HG03558 (cell line): ENCODE results near the gene C11orf58.

Experiments
- ATAC-seq: cut with Tn5 transposase; IDR thresholded peaks from one replicate; pipeline ENCODE4 v1.9.1; 2021; ENCODE audit warnings: moderate number of reproducible peaks; ENCODE audit not compliant: unreplicated experiment; ENCODE audit errors: extremely low read depth

Gene C11orf58

DNA sequence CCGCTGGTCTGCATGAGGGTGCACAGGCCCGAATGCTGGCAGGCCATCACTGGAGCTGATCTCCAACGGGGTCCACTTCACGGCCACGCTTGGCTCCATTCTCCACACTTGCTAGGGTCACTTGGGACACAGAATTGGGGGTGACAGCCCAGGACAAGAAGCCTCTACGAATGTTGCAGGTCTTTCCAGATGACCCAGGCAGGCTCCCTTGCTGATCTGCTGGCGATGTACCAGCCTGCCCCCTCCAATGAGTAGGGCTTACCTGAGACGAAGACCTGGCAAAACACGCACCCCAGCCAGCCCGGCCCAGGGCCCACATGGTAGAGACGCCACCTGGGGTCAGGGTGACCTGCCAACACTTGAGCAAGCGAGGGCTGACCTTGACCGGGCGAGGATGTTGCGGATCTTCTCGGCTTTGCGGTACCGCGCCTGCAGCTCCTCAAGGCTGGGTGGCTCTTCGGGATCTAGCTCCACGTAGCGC is 44.9 kb downstream of the C11orf58 start:
- no peak for ATAC-seq

DNA sequence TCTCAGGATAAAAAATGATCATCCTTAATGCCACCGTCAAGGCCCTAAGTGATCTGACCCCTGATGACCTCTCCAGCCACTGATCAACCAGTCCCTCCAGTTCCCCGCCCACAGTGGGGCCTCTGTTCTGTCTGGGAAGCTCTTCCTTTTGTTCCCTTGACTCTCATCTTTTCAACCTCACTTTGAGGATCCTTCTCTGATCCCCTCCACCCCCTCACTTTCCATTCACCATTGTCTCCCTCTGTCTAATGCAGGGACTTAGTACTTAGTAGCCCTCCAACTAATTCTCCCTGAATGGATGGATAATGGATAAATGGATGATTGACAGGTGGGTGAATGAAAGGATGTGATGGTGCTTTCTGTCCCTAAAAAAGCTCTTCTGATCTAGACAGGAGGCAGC is 45.6 kb downstream of the C11orf58 start:
- ATAC-seq, result no peak

DNA sequence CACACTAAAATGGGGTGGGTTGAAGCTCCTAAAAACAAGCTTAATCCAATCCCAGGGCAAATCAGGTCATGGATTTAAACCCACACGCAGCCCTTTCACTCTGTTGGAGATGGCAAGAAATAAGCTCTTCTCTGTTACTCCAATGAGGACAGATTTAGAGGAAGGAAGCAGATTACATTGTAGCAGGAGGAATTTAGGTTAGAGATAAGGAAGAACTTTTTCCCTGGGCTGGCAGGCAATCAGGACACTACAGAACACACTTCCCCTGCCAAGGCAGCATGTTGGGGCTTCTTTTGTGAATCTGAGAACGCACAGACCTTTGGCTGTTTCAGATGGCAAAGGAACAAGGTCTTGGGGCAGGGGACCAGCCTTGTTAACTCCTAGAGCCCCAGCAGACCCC is 46.2 kb downstream of the C11orf58 start:
- ATAC-seq, result no peak

DNA sequence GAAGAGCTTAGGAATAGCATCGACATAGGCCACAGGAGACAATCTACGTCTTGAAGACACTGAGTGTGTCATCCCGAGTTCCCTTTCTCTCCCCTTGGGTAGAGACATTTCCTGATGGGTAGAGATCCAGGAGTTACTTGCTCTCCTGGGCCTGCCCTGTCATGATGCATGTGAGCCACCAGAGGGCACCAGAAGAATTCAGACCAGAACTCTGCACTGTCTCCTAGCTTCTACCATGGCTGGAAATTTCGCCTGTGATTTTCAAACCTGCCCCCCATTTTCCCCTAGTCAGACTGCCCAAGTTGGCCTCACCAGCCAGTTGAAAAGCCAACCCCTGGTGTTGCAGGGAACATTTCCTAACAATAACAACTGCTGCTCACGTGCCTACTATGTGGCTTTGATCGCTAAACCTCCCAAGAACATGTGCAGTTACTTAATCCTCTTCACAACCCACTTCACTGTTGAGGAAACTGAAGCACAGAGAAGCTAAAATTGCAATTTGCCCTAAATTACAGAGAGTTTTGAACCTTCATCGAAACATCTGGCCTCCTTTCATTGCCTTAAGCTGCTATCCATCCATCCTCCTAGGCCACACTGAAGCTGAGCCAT is 47.2 kb downstream of the C11orf58 start:
- peak; percentile 67 for ATAC-seq

DNA sequence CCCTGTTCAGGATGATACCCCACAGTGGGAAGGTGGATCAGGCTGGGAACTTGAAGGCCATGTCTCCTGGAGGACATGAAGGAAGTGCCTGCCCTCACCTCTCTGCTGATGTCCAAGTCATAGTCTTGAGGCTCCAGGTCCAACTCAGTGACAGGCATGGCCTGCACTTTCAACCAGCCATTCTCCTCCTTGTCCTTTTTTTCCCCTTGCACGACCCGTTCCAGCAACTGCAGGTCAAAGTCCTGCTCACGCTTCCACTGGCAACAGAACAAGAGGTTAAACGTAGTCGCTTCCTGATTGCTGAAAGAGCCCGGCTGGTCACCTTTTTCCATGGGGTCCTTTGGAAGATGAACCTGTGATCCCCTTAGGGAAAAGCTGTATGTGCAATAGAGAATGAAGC is 47.7 kb downstream of the C11orf58 start:
- ATAC-seq, result no peak

DNA sequence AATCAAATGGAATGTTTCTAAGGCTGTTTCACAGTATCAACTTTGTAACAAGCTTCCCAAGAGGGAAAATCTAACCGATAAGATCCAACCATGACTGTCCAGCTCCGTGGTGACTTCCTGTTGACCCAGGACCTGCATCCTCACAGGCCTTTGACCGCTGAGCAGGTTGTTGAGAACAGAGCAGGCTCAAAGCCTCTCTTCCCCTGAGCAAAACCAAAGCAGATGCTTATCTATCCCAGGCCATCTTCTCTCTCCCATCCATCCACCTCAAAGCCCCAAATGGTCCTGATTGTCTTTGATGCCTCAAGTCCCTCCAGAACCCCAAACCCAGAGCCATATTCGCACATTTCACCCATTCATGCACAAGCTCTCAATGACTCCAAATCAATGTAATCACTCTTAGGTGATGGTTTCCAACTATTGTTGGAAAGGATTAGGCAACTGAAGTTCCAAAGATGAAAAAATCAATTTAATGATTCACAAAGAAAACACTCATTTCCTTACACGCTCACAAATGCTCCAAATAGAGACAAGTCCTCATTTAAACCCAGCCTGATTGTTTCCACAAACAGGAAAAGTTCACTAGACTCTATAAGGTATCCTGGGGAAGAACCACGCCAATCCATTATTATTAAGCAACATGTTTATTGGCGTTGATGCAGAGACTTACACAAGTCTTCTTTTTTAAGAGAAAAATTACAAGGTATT is 48.7 kb downstream of the C11orf58 start:
- no peak for ATAC-seq

DNA sequence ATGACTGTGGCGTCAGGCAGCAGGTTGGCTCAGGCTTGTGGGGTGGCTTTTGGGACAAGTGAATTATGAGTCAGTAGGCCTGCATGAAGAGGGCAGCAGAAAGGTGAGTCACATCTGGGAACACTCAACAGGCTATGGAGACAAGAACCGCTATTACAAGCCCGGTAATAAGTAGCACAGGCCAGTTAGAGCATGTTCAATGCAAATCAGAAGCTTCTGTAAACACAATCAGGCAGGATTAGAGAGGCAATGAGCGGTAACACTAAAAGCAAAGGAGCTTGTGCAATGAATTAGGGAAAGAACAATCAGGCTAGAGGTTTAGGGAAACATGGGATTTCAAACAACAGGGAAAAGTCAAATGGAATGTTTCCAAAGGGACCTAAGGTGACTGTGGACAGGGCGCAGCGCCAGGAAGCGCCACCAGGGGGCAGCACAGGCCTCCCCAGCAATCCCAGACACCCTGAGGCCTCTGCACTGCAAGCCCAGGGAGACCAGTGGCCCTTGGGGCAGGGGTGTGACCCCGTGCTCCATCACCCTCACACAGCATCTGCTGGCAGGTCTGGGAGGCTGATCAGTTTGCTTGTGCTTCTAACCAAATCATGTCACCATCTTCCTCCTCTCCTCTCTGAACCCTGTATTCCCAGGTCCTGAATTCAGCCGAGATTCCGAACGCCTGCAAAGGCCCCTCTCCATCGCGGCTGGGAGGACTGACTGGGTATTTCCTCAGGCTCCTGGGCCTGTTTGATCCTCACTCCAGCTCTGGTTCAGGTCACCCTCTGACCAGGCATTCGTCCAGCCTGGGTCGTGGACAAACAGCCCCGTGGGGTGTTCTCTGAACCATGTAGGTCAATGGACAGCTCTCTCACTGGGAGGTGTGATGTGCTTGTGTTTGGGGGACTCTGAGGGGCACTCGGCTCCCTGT is 50.0 kb downstream of the C11orf58 start:
- no peak for ATAC-seq

DNA sequence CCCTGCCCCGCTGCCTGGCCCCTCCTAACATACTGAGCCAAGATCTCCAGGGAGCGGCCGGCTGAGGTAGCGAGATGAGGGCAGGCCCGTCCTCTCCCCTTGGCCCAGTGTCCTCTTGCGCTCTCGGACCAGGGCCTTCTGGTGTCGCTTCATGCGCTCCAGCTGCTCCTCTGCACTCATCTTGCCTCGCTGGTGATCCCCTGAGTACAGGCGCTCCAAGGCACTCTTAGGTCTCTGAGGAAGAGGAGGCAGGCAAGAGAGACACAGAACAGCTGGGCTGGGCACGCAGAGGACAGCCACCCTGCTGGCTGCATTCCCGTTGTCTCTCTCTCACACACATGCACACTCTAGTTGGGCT is 50.6 kb downstream of the C11orf58 start:
- no peak for ATAC-seq

DNA sequence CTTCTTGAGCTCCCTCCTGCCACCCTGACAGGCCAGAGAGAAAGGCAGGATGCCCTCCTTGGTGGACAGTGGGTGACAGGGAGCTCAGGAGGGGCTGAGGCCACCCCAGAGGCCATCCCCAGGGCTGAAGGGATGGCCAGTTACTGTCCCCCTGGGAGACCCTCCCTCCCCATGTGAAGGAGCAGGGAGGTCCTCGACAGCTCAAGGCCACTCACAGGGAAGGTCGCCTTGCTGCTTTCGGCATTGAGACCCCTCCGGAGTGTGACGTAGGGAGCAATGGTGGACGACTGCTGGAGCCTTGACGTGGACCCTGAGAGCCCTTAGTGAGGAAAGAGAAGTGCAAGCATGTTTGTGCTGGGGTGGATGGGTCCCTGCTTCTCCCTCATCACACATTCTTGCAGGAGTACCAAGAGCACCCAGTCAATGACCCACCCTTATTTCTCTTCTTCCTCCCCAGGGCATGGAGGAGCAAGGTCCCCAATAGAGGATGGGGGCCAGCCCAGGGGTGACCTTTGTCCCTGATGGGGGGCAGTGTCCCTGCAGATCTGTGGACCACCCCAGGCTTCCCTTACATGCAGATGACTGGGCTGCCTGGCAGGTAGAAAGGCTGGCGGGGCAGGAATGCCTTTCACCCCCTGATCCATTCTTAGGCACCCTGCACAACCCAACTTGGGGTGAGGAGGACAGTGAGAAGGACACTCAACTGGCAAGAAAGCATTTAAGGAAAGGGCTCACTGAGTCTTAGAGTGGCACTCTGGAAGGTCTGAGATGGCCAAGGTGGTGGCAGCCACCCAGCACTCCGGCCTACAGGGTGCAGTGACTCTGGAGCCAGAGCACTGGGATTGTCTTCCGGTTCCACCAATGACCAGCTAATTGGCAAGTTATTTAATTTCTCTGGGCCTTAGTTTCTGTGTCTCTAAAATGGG is 51.4 kb downstream of the C11orf58 start:
- no peak for ATAC-seq

DNA sequence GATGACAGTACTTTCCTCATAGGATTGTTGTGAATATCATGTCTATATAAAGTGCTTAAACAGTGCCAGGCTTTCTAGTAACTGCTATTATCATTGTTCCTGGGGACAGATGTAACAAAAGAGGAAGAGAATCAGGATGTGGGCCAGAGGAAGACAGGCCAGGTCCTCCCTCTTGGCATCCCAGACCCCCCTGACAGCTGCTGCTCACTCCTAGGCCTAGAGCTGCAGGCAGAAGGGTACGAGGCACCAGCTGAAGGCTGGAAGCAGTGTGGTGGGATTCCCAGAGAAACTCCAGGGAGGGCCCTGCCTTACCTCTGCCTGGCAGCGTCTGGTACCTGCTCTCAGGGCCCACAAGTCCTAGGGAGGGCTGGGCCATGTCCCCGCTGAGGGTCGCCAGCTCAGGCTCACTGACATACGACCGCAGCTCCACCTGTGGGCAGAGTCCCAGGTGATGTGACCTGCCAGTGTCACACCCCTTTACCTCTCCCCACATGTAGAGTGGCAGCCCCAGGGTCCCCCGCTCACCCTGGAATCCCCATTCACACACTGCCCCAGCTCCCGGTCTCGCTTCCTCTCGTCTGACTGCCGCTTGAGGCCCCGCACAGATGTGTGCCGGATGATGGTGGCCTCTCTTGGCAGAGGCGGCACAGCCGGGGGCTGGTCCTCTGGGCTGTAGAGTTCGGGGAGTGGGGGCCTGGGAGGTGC is 52.2 kb downstream of the C11orf58 start:
- ATAC-seq, result no peak

DNA sequence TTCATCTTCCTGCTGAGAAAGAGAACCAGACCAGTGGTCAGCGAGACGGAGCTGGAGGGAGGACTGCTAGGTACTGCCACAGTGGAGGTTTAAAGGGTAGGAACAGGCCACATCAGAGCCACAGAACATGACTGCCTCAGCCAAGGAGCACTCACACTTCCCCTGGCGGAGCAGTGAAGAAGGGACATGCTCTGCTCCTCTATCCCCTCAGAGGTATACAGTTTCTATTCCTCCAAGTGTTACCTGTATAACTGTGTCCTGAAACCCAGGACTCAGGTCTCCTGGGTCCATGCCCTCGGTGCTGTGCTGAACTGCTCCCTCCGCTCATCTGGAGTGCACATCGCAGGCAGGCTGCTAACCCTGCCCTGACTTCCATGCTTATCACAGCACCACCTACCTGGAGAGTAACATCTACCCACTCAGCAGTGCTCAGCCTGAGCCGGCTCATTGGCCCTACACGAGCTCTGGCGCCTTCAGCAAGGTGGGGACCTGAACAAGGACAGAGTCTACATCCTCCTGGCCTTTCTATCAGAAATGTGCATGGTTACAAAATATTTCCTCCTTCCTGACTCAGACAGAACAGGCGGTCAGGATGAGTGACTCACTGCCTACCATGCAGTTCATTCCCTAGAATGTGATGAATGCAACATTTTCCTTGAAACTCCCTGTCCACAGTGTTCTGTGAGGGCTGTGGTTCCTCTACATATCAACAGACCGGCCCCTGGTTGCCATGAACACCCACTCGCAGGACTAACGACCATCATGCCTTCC is 52.9 kb downstream of the C11orf58 start:
- no peak for ATAC-seq

DNA sequence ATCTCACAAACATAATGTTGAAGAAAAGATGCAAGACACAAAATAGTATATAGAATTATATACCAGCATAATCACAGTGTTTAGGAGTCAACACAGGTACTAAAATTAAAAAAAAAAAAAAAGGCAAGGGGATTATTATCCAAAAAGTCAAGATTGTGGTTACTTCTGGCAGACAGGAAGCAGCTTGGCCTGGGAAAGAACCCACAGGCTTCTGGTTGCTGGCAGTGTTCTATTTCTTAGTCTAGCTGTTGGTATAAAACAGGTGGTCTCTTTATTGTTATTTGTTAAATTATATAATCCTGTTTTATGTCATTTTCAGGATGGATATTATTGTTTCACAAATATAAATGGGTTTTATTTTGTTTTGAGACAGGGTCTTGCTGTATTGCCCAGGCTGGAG is 54.0 kb downstream of the C11orf58 start:
- no peak for ATAC-seq

DNA sequence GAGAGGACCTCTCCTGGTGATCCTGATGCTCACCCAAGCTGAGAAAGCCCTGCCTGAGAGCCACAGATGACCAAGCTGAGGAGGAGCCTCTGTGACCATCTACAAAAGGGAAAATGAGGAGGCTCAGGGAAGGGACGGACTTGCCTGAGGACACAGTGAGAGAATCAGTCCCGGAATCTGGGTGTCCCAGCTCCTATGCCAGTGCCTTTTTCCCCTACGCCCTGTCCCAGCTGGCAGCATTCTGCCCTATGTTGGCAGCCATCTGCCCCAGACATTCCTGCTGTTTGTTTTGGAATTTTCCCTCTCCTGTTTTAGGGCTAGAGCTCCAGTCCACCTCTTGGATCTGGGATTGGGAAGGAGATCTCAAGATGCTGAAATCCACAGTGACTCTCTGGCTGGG is 54.6 kb downstream of the C11orf58 start:
- ATAC-seq, result no peak

DNA sequence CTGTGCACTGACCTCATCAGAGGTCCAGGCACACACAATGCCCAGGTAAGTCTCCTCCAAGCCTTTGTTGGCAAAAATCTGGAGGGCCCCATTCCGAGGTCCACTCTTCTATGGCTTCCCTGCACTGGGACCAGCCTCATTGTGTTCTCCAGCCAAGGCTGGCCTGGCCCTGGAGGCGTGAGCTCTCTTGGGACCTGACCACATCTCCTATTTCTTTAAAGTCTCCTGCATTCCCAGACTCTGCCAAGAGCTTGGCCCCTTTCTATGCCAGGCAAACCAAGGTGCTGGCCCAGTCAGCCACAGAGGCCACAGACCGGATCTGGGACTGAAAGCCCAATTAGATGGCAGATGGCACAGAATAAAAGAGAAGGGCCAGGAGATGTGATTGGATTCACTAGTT is 55.1 kb downstream of the C11orf58 start:
- no peak for ATAC-seq

DNA sequence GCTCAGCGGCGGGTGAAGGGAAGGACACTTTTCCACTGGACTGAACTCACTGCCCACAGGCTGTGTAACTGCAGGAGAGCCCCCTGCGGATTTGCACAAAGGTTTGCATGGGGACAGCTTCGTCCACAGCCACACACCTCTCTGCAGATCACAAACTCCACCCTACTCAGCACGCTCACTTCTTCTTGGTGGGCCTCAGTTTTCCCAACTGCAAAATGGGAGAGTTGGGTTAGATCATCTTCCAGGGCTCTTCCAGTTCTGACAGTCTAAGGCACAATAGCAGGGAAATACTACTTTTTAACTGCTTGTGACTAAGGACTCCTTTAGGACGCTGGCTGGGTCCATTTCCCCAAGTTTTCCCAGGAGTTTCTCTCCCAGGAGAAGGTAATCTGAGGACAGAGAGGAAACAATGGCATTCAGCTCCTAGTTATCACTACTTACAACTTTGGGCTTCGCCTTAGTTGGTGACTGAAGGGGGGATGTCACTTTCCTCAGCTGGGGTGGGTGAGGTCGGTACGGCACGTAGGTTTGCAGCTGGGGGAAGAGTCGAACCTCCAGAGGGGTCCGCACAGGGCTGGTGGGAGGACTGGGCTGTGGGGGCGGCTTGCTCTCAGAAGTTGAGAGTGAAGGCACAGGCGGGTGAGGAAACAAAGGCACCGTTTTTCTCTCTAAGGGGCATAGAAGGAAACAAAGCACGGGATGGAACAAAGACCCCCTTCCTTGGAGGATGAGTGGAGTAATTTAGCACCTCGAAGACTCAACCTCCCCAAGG is 55.8 kb downstream of the C11orf58 start:
- ATAC-seq, result no peak

DNA sequence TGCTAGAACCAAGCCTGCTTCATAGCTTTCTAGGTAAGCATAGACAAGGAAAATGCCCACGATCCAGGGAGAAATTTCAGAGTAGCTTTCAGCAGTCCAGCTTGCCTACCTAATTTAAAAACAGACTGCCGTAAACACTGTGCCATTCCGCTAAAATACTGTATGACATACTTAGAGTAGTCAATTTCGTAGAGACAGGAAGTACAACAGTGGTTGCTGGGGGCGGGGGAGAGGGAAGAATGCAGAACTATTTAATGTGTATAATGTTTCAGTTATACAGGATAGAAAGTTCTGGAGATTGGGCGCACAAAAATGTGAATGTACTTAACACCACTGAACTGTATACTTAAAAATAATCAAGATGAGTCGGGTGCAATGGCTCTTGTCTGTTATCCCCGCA is 56.7 kb downstream of the C11orf58 start:
- ATAC-seq, result no peak

DNA sequence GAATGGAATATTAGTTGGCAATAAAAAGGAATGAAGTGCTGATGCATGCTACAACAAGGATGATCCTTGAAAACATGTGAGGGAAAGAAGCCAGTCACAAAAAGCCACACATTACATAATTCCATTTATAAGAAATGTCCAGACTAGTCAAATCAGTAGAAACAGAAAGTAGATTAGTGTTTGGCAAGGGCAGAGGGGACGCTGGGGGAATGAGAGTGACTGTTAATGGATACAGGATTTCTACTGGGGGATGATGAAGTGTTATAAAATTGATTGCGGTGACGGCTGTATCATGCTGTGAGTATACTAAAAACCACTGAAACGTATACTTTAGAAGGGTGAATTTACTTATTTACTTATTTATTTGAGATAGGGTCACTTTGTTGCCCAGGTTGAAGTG is 57.9 kb downstream of the C11orf58 start:
- ATAC-seq, result no peak

DNA sequence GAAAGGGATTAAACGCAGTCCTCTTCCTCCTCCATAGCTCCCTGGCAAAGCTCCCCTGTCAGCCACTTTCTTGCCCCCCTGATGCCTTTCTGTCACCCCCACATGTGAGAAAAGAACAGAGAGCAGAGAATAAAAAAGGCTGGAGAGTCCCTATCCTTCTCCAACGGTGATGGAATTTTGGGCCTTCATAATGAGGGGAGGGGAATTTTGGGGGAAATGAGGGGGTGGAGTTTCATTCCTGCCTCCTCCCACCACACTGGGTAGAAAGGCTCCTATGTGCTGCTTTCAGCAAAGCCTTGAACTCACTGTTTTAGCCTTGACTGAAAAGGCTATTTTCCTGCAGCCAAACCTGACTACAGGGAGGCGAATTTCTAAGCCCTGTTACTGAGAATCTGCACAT is 59.3 kb downstream of the C11orf58 start:
- no peak for ATAC-seq
